ENCODE results near the gene PPP1R14C. TPM values are rescaled to one million over a fixed set of nuclear protein-coding genes. Genes with fewer than 3 reads are reported as not detected.

The PPP1R14C gene
- total RNA-seq, 1 donor from 2014 or later, result 0.98 TPM

DNA sequence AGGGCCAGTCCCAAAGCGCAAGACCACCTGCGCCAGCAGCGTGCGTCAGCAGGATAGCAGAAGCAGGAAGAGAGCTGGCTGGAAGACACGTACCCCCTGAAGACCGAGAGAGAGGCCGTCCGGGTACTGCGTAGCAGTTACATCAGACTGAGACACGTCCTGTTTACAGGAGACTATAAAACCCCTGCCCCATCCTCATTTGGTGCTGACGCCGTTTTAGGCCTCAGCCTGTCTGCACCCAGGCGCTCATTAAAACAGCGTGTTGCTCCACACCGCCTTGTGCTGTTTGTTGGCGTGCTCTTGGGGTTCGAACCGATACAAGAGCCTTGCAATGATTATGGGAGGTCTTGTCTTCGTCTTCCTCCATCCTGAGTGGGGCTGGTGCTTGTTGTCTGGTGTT is 42.1 kb upstream of the PPP1R14C start:
- Mint-ChIP-seq H3K9me3 (ENCODE audit: low read depth) (peaks cover 8% of the 10 kb centered on the region), H3K27ac (no peak overlapping the region), H3K36me3 (ENCODE audit: insufficient read depth) (no peaks in the 10 kb centered on the region)

GRCh38 chr6:150102750-150103270 is 40.0 kb upstream of the PPP1R14C start:
- Mint-ChIP-seq H3K4me1 (ENCODE audit: low read depth) (no peaks in the 10 kb centered on the region), H3K27ac (no peak overlapping the region), H3K36me3 (ENCODE audit: insufficient read depth) (no peaks in the 10 kb centered on the region), H3K27me3 (peaks cover 6% of the 10 kb centered on the region), H3K9me3 (ENCODE audit: low read depth) (peaks cover 8% of the 10 kb centered on the region), H3K4me3 (ENCODE audit: low read depth) (no peak overlapping the region)
- no peak for DNase-seq (ENCODE audit: low spot score, unreplicated experiment)
- no peak for TF ChIP-seq CTCF (IDR thresholded peaks at IDR 0.05; ENCODE audit: unreplicated experiment)

More for the DNA sequence above, 42.1 kb upstream of the PPP1R14C start:
- no peak overlapping the region for H3K4me3 Mint-ChIP-seq (ENCODE audit: low read depth)
- DNase-seq (ENCODE audit: low spot score, unreplicated experiment), result no peak
- peaks cover 9% of the 10 kb centered on the region for H3K27me3 Mint-ChIP-seq
- no peak for TF ChIP-seq CTCF (IDR thresholded peaks at IDR 0.05; ENCODE audit: unreplicated experiment)
- no peaks in the 10 kb centered on the region for H3K4me1 Mint-ChIP-seq (ENCODE audit: low read depth)

GRCh38 chr6:150112233-150112632 is 30.6 kb upstream of the PPP1R14C start:
- H3K27me3 Mint-ChIP-seq, result peaks cover 5% of the 10 kb centered on the region
- DNase-seq (ENCODE audit: low spot score, unreplicated experiment), result no peak
- no peaks in the 10 kb centered on the region for H3K4me1 Mint-ChIP-seq (ENCODE audit: low read depth)
- no peak overlapping the region for H3K4me3 Mint-ChIP-seq (ENCODE audit: low read depth)
- H3K27ac Mint-ChIP-seq, result no peak overlapping the region
- no peak for TF ChIP-seq CTCF (IDR thresholded peaks at IDR 0.05; ENCODE audit: unreplicated experiment)
- H3K36me3 Mint-ChIP-seq (ENCODE audit: insufficient read depth), result no peaks in the 10 kb centered on the region
- peaks cover 4% of the 10 kb centered on the region for H3K9me3 Mint-ChIP-seq (ENCODE audit: low read depth)

DNA sequence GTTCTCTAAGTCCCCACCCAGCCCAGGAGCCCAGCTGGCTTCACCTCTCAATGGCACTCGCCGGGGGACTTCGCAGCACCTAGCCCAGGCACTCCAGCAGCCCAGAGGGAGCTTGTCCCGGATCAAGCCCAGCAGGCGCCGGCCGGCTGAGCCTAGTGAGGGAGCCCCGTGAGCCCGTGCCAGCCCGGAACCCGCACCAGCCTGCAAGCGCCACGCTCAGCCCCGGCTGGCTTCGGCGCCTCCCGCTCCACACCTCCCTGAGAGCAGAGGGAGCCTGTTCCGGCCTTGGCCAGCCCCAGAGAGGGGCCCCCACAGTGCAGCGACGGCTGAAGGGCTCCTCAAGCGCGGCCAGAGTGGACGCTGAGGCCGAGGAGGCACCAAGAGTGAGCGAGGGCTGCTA is 27.1 kb upstream of the PPP1R14C start:
- no peak for TF ChIP-seq CTCF (IDR thresholded peaks at IDR 0.05; ENCODE audit: unreplicated experiment)
- H3K27ac Mint-ChIP-seq, result no peak overlapping the region
- peaks cover 13% of the 10 kb centered on the region for H3K4me1 Mint-ChIP-seq (ENCODE audit: low read depth)
- no peak overlapping the region for H3K4me3 Mint-ChIP-seq (ENCODE audit: low read depth)
- peaks cover 4% of the 10 kb centered on the region for H3K9me3 Mint-ChIP-seq (ENCODE audit: low read depth)
- no peak for DNase-seq (ENCODE audit: low spot score, unreplicated experiment)
- H3K36me3 Mint-ChIP-seq (ENCODE audit: insufficient read depth), result no peaks in the 10 kb centered on the region
- peaks cover 10% of the 10 kb centered on the region for H3K27me3 Mint-ChIP-seq

- Mint-ChIP-seq H3K4me3 (ENCODE audit: low read depth) (no peak overlapping the region), H3K27me3 (peaks cover 7% of the 10 kb centered on the region), H3K4me1 (ENCODE audit: low read depth) (peaks cover 13% of the 10 kb centered on the region), H3K27ac (no peak overlapping the region), H3K36me3 (ENCODE audit: insufficient read depth) (no peaks in the 10 kb centered on the region), H3K9me3 (ENCODE audit: low read depth) (peaks cover 4% of the 10 kb centered on the region)
- TF ChIP-seq CTCF (IDR thresholded peaks at IDR 0.05; ENCODE audit: unreplicated experiment), result no peak
- no peak for DNase-seq (ENCODE audit: low spot score, unreplicated experiment)
Measured at GRCh38 chr6:150116200-150116800, 26.5 kb upstream of the PPP1R14C start.
